CD8-positive, alpha-beta memory T cell (primary cell): ENCODE data around the gene PRKCSH. TPM values are rescaled to one million over a fixed set of nuclear protein-coding genes. Genes with fewer than 3 reads are reported as not detected.
"Not testable (repeated sequence)": the region's sequence is repeated elsewhere in the genome, so short reads cannot be mapped to it uniquely, and the experiment has no call there.

Experiments used
- CTCF ChIA-PET: fragments of 350-600 bp; sonication (Branson Sonifier 250); formaldehyde crosslinking; loops from one replicate; lab custom pipeline; 2021; ENCODE audit warnings: antibody characterized with exemption; lab: Charles Lee
- POLR2A ChIA-PET: fragments of 350-600 bp; sonication (Branson Sonifier 250); formaldehyde crosslinking; loops from one replicate; lab custom pipeline; 2021; ENCODE audit warnings: antibody characterized with exemption; lab: Charles Lee
- DNase-seq, 5 donors: peaks; one replicate each; pipeline versions ENCODE4 v3.0.0 to v3.0.0-alpha.2; 2020 to 2022; ENCODE audit warnings: mixed read lengths in 1 of 5
- H3K27ac ChIP-seq: one replicate; pipeline ENCODE4 v1.7.0; 2013; ENCODE audit warnings: low read depth, mild to moderate bottlenecking, low read length, moderate library complexity
- H3K27me3 ChIP-seq: 2 replicates; pipeline ENCODE4 v1.7.0; 2013; ENCODE audit warnings: low read length, mild to moderate bottlenecking; ENCODE audit not compliant: insufficient read depth, poor library complexity, severe bottlenecking
- H3K36me3 ChIP-seq: 2 replicates; pipeline ENCODE4 v1.7.0; 2013; ENCODE audit warnings: mild to moderate bottlenecking, low read length, moderate library complexity; ENCODE audit not compliant: insufficient read depth
- H3K4me1 ChIP-seq: 2 replicates; pipeline ENCODE4 v1.7.0; 2013; ENCODE audit warnings: mild to moderate bottlenecking, low read length, moderate library complexity; ENCODE audit not compliant: insufficient read depth
- H3K4me3 ChIP-seq: 2 replicates; pipeline ENCODE4 v1.7.0; 2013; ENCODE audit warnings: mild to moderate bottlenecking, low read length
- H3K9me3 ChIP-seq: 2 replicates; pipeline ENCODE4 v1.7.0; 2013; ENCODE audit warnings: mild to moderate bottlenecking, low read length
- H3K27ac Mint-ChIP-seq, 8 donors: one replicate each; pipeline ENCODE4 v1.8.0; 2020 to 2021; ENCODE audit warnings: mixed read lengths in 8 of 8, mild to moderate bottlenecking in 6 of 8, inconsistent platforms in 3 of 8, moderate library complexity in 3 of 8
- H3K27me3 Mint-ChIP-seq, 2 donors: one replicate each; pipeline ENCODE4 v1.8.0; 2020 to 2021; ENCODE audit warnings: mixed read lengths in 2 of 2, mild to moderate bottlenecking in 1 of 2, moderate library complexity in 1 of 2
- H3K36me3 Mint-ChIP-seq, 3 donors: one replicate each; pipeline ENCODE4 v1.8.0; 2020 to 2021; ENCODE audit warnings: mixed read lengths in 3 of 3, inconsistent platforms in 1 of 3, mild to moderate bottlenecking in 1 of 3
- H3K4me1 Mint-ChIP-seq, 3 donors: one replicate each; pipeline ENCODE4 v1.8.0; 2020 to 2021; ENCODE audit warnings: mixed read lengths in 3 of 3, inconsistent platforms in 1 of 3, mild to moderate bottlenecking in 1 of 3
- H3K4me3 Mint-ChIP-seq, 7 donors: one replicate each; pipeline ENCODE4 v1.8.0; 2020 to 2021; ENCODE audit warnings: mixed read lengths in 7 of 7, mild to moderate bottlenecking in 6 of 7, moderate library complexity in 4 of 7, inconsistent platforms in 2 of 7
- H3K9me3 Mint-ChIP-seq, 5 donors: one replicate each; pipeline ENCODE4 v1.8.0; 2020 to 2022; ENCODE audit warnings: mixed read lengths in 5 of 5, mild to moderate bottlenecking in 3 of 5, moderate library complexity in 2 of 5, inconsistent platforms in 1 of 5
- polyA plus RNA-seq: library from polyadenylated mRNA; unstranded; fragments of 300-500 nt; fragmentation: Illumina TruSeq; gene quantifications from one replicate; pipeline ENCODE4 v1.2.3, GENCODE V29; 2021
- total RNA-seq, 2 experiments: library from RNA; stranded (reverse); gene quantifications; one replicate each; pipeline ENCODE4 v1.2.3, GENCODE V29; 2021

The PRKCSH gene
- total and polyA plus RNA-seq, 3 experiments from 2014 or later, result 60.7 to 272 (median 262) TPM

DNA sequence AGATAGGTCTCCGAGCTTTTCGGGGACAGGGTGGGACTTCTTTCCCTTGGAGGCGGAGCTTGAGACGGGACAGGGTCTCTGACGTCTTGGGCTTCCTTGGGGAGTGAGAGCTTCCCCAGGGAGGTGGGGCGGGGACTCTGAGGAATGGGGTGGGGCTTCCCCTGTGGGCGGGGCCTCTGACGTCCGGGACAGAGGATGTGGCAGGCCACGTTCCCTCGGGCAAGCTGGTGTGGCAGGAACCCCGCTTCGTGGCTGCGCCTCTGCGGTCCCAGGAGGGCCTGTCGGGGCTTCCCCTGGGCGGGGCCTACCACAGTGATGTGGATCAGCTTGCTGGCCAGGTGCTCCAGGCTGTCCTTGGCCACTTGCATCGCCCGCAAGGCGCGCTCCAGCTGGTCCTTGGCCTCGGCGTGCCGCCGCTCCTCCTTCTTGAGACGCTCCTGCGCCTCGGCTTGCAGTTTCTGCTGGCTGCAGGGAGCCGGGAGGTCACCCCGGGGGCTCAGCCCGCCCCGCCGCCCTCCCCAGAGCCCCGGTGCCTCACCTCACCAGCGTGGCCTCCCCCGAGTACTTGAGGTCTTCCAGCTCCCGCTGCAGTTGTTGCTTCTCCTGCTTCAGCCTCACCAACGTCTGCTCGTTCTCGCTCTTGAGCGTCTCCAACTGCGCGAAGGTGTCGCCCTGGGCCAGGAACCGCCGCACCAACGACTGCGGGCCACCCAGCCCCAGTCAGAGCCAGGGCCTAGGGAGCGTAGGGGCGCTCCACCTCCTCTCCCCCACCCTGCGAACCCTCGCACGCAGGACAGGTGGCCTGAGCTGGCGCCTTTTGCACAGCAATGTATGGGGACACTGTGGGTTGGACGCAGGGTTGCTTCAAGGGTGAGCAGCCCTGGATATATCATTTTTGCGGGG, 13.0 kb upstream of the PRKCSH start:
- Mint-ChIP-seq H3K36me3 (no peaks in the 10 kb centered on the region), H3K27me3 (peaks cover 43 to 58% of the 10 kb centered on the region in 2 donors), H3K9me3 (no peaks in the 10 kb centered on the region), H3K4me3 (peak overlapping the region; percentile 70 to 86 (median 80)), H3K4me1 (peaks cover 32 to 51% (median 37%) of the 10 kb centered on the region in 3 donors), H3K27ac (peak overlapping the region in 5 of 8 donors; percentile 43 to 78 (median 50))
- Histone ChIP-seq H3K27ac (no peak overlapping the region), H3K9me3 (no peaks in the 10 kb centered on the region), H3K4me3 (peak overlapping the region; percentile 43), H3K27me3 (peaks cover 36% of the 10 kb centered on the region), H3K36me3 (no peaks in the 10 kb centered on the region), H3K4me1 (peaks cover 37% of the 10 kb centered on the region)
- ChIA-PET POLR2A (interaction anchor here (1.0 kb wide), 1 partner anchor 41 kb away, joined by 4 read pairs; no protein-coding TSS in a partner anchor), CTCF (interaction anchor here (1.6 to 2.0 kb wide), 3 partner anchors 39 to 60 kb away, joined by 5 to 10 read pairs (median 5); no protein-coding TSS in a partner anchor)
- peak; percentile 52 to 77 (median 69) for DNase-seq

DNA sequence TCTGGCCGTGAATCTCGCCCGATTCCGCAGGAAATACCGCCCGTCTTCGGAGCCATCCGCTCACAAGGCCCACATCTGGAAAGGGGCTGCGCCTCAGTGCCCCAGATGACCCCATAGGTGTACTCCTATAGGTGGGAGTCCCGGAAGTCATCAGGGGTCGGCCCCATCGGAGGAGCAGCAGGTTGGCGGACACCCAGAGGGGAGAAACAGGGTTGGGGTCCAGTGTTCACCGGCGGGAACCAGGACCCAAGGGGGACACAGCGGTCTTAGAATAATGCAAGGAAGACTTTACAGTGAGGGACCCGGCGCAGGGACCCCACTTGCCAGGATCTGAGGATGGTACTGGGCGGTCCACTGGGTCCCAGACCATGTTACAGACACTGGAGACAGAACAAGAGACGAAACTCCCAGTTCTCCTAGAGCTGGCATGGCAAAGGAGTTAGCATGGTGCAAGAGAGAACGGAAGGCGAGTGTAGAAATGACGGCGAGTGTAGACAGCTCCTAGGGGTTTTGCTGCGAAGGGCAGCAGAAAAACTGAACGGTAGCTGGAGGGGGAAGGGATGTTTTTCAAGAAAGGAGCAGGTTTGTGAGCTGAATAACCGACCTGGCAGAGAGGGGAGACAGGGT, 12.2 kb upstream of the PRKCSH start:
- H3K36me3 Mint-ChIP-seq, result no peaks in the 10 kb centered on the region
- DNase-seq, result no peak
- H3K27me3 Mint-ChIP-seq, result peaks cover 41 to 51% of the 10 kb centered on the region in 2 donors
- POLR2A ChIA-PET, result interaction anchor here (1.0 kb wide), 1 partner anchor 42 kb away, joined by 4 read pairs; no protein-coding TSS in a partner anchor
- peaks cover 37% of the 10 kb centered on the region for H3K4me1 ChIP-seq
- no peaks in the 10 kb centered on the region for H3K36me3 ChIP-seq
- H3K4me1 Mint-ChIP-seq, result peaks cover 32 to 47% (median 37%) of the 10 kb centered on the region in 3 donors
- H3K4me3 ChIP-seq, result peak overlapping the region; percentile 43
- peak overlapping the region; percentile 39 to 86 (median 80) for H3K4me3 Mint-ChIP-seq
- H3K27me3 ChIP-seq, result peaks cover 36% of the 10 kb centered on the region
- H3K9me3 Mint-ChIP-seq, result no peaks in the 10 kb centered on the region
- H3K27ac ChIP-seq, result no peak overlapping the region
- no peaks in the 10 kb centered on the region for H3K9me3 ChIP-seq
- CTCF ChIA-PET, result interaction anchor here (1.2 to 1.9 kb wide), 2 partner anchors 12 to 59 kb away, joined by 4 to 5 read pairs; partner anchors contain the start of gene PRKCSH
- H3K27ac Mint-ChIP-seq, result peak overlapping the region in 2 of 8 donors; percentile 11 to 16

DNA sequence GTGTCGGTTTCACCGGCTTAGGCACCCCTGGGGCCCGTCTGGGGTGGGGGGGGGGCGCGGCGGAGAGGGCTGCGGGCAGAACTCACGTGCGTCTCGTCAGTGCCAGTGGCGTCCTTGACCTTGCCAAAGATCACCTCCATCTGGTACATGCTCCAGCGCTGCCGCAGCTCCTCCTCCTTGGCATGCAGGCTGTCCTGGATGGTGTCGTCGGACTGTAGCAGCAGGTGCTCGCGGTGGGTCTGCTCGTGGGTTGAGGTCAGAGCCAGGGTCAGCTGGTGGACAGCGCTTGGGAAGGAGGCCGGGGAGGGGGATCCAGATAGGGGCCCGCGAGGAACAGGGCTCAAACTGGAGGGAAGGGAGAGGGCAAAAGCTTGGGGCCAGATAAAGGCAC, 11.6 kb upstream of the PRKCSH start:
- peaks cover 30 to 42% (median 36%) of the 10 kb centered on the region in 3 donors for H3K4me1 Mint-ChIP-seq

DNA sequence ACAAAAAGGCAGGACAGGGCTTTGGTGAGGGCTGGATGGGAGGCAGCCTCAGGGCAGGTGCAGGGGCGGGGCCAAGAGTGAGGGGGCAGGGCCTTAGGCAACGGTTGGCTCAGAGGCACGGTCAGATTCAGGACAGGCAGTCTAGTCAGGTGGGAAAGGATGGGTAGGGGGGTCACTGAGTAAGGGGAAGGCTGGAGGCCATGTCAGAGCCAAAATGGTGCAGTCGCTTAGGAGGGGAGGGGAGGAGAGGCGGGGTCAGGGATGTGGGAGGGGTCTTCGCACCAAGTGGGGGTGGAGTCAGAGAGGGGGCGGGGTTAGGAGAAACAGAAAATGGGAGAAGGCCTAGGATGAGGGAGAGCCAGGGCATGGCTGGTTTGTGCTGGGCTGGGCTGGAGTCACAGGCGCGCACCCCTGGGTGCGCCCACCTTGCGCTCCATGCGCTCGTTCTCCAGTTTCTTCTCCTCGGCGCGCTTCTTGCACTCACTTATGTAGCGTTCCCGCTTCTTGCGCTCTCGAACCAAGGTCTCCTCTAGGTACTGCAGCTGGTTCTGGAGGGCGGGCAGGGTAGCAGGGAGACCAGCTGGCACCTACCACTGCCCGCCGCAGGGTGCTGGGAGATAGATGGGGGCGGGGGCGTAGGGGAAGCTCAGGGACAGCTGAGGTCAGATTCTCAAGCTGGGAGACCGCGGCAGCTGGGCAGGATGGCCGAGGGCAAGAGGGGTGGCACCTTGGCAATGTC, 9.5 kb upstream of the PRKCSH start:
- Mint-ChIP-seq H3K9me3 (no peaks in the 10 kb centered on the region), H3K27me3 (peaks cover 31 to 37% of the 10 kb centered on the region in 2 donors), H3K27ac (peak overlapping the region in 1 of 8 donors; percentile 86), H3K4me3 (no peak overlapping the region), H3K4me1 (peaks cover 22 to 31% (median 26%) of the 10 kb centered on the region in 3 donors), H3K36me3 (no peaks in the 10 kb centered on the region)
- Histone ChIP-seq H3K36me3 (no peaks in the 10 kb centered on the region), H3K4me3 (no peak overlapping the region), H3K4me1 (peaks cover 29% of the 10 kb centered on the region), H3K9me3 (no peaks in the 10 kb centered on the region), H3K27ac (no peak overlapping the region), H3K27me3 (peaks cover 24% of the 10 kb centered on the region)
- DNase-seq, result no peak
- POLR2A ChIA-PET, result no interaction called here
- CTCF ChIA-PET, result no interaction called here

More for the DNA sequence above, 11.6 kb upstream of the PRKCSH start:
- H3K36me3 ChIP-seq, result no peaks in the 10 kb centered on the region
- Mint-ChIP-seq H3K9me3 (no peaks in the 10 kb centered on the region), H3K27me3 (peaks cover 39 to 46% of the 10 kb centered on the region in 2 donors), H3K36me3 (no peaks in the 10 kb centered on the region), H3K27ac (peak overlapping the region in 1 of 8 donors; percentile 16), H3K4me3 (peak overlapping the region in 3 of 7 donors; percentile 6 to 81 (median 48))
- H3K4me3 ChIP-seq, result no peak overlapping the region
- ChIA-PET POLR2A (no interaction called here), CTCF (interaction anchor here (1.2 to 1.9 kb wide), 2 partner anchors 12 to 59 kb away, joined by 4 to 5 read pairs; partner anchors contain the start of gene PRKCSH)
- H3K27ac ChIP-seq, result no peak overlapping the region
- DNase-seq, result no peak
- no peaks in the 10 kb centered on the region for H3K9me3 ChIP-seq
- H3K27me3 ChIP-seq, result peaks cover 36% of the 10 kb centered on the region
- peaks cover 37% of the 10 kb centered on the region for H3K4me1 ChIP-seq

DNA sequence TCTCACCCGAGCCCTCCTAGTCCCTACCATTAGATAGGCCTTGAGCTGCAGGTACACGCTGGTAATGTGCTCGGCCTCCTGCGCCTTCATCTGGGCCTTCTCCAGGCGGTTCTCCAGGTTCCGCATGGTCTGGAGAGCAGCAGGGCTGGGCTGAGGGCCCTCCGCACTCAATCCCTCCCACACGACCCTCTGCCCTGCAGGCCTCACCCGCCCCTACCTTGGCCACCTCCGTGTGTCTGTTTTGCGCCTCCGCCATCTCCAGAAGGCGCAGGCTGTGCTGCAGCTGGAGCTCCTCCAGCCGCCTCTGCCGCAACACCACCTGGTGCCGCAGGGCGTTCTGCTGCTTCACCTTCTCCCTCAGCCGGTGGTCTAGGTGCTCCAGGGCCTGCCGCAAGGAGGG, 8.8 kb upstream of the PRKCSH start:
- no peaks in the 10 kb centered on the region for H3K9me3 Mint-ChIP-seq
- no peak overlapping the region for H3K27ac Mint-ChIP-seq
- H3K27me3 Mint-ChIP-seq, result peaks cover 24 to 29% of the 10 kb centered on the region in 2 donors
- peaks cover 21% of the 10 kb centered on the region for H3K4me1 ChIP-seq
- no peak overlapping the region for H3K4me3 Mint-ChIP-seq
- ChIA-PET CTCF (no interaction called here), POLR2A (no interaction called here)
- H3K27me3 ChIP-seq, result peaks cover 17% of the 10 kb centered on the region
- no peaks in the 10 kb centered on the region for H3K36me3 ChIP-seq
- no peak for DNase-seq
- no peaks in the 10 kb centered on the region for H3K9me3 ChIP-seq
- H3K4me3 ChIP-seq, result no peak overlapping the region
- H3K4me1 Mint-ChIP-seq, result peaks cover 15 to 23% (median 18%) of the 10 kb centered on the region in 3 donors
- H3K27ac ChIP-seq, result no peak overlapping the region
- no peaks in the 10 kb centered on the region for H3K36me3 Mint-ChIP-seq

DNA sequence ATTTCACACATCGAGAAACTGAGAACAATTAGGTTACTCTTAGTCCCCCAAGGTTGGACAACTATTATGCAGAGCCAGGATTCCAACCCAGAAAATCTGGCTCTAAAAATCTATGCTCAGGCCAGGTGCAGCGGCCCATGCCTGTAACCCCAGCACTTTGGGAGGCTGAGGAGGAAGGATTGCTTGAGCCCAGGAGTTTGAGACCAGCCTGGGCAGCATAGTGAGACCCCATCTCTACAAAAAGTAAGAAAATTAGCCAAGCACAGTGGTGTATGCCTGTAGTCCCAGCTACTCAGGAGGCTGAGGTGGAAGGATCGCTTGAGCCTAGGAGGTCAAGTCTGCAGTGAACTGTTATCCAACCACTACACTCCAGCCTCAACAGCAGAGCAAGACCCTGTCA, 1.9 kb upstream of the PRKCSH start:
- H3K27me3 Mint-ChIP-seq, H3K9me3 ChIP-seq, DNase-seq, H3K4me3 ChIP-seq, POLR2A ChIA-PET, H3K27me3 ChIP-seq, H3K27ac ChIP-seq, H3K9me3 Mint-ChIP-seq: not testable (repeated sequence)
- H3K4me1 ChIP-seq, result peaks cover 19% of the 10 kb centered on the region
- H3K36me3 Mint-ChIP-seq, result peaks cover 0 to 26% (median 5%) of the 10 kb centered on the region in 3 donors
- peaks cover 20 to 32% (median 26%) of the 10 kb centered on the region in 3 donors for H3K4me1 Mint-ChIP-seq
- H3K27ac Mint-ChIP-seq, result peak overlapping the region in 1 of 8 donors; percentile 71
- peaks cover 15% of the 10 kb centered on the region for H3K36me3 ChIP-seq
- CTCF ChIA-PET, result interaction anchor here (2.4 kb wide), 1 partner anchor 50 kb away, joined by 6 read pairs; no protein-coding TSS in a partner anchor
- H3K4me3 Mint-ChIP-seq, result peak overlapping the region in 2 of 7 donors; percentile 18 to 19

DNA sequence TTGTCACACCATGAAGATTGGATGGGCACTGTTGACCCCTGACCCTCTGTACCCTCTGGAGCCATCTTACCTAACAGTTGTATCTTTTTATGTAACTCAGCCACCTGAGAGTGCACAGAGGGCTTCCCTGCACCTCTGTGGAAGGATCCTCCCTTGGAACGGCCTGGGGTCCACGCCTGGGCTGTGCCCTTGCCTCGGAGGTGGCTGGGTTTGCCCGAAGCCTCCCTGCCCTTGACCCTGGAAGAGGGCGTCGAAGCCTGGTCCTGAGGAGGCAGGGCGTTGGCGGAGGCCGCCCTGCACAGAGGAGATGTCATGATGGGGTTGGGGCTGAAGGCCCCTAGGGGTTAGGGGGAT, 755 bp upstream of the PRKCSH start:
- H3K27ac Mint-ChIP-seq, result peak overlapping the region; percentile 88 to 99 (median 96)
- Histone ChIP-seq H3K4me1 (peaks cover 19% of the 10 kb centered on the region), H3K36me3 (peaks cover 15% of the 10 kb centered on the region), H3K4me3 (peak overlapping the region; percentile 95), H3K27me3 (no peaks in the 10 kb centered on the region), H3K27ac (peak overlapping the region; percentile 83), H3K9me3 (no peaks in the 10 kb centered on the region)
- H3K4me3 Mint-ChIP-seq, result peak overlapping the region; percentile 92 to 100 (median 99)
- H3K9me3 Mint-ChIP-seq, result no peaks in the 10 kb centered on the region
- H3K36me3 Mint-ChIP-seq, result peaks cover 0 to 32% (median 5%) of the 10 kb centered on the region in 3 donors
- H3K4me1 Mint-ChIP-seq, result peaks cover 20 to 32% (median 26%) of the 10 kb centered on the region in 3 donors
- POLR2A ChIA-PET, result interaction anchor here (0.5 to 1.8 kb wide), 4 partner anchors 52 to 1068 kb away, joined by 5 to 17 read pairs (median 10); partner anchors contain the start of gene SWSAP1
- DNase-seq, result no peak
- peaks cover 7% of the 10 kb centered on the region in 2 donors for H3K27me3 Mint-ChIP-seq
- CTCF ChIA-PET, result interaction anchor here (1.0 to 2.4 kb wide), 9 partner anchors 14 to 717 kb away, joined by 3 to 19 read pairs (median 3); partner anchors contain the start of genes DNM2 and SWSAP1
